ENCODE measurements around the gene FAM83F.

The FAM83F gene

GRCh38 chr22:40027191-40028097 lies 32.7 kb downstream of the FAM83F start:
- no peak overlapping the region for H3K4me3 ChIP-seq (ENCODE audit: low read depth, low read length)
- no peak for DNase-seq (ENCODE audit: low read depth)

GRCh38 chr22:40028098-40028425 lies 33.3 kb downstream of the FAM83F start:
- DNase-seq (ENCODE audit: low read depth): no peak
- H3K4me3 ChIP-seq (ENCODE audit: low read depth, low read length): no peak overlapping the region

GRCh38 chr22:40029189-40029890 lies 34.6 kb downstream of the FAM83F start:
- no peak overlapping the region for H3K4me3 ChIP-seq (ENCODE audit: low read depth, low read length)

GRCh38 chr22:40030026-40030757 lies 35.4 kb downstream of the FAM83F start:
- DNase-seq (ENCODE audit: low read depth): no peak
- no peak overlapping the region for H3K4me3 ChIP-seq (ENCODE audit: low read depth, low read length)

More at GRCh38 chr22:40029189-40029890, 34.6 kb downstream of the FAM83F start:
- no peak for DNase-seq (ENCODE audit: low read depth)

GRCh38 chr22:40030758-40031095 lies 36.0 kb downstream of the FAM83F start:
- DNase-seq (ENCODE audit: low read depth): no peak
- H3K4me3 ChIP-seq (ENCODE audit: low read depth, low read length): no peak overlapping the region

- H3K4me3 ChIP-seq (ENCODE audit: low read depth, low read length): no peak overlapping the region
These were observed 37.2 kb downstream of the FAM83F start for GRCh38 chr22:40031766-40032470.

GRCh38 chr22:40033586-40034380 lies 39.0 kb downstream of the FAM83F start:
- no peak for DNase-seq (ENCODE audit: low read depth)
- no peak overlapping the region for H3K4me3 ChIP-seq (ENCODE audit: low read depth, low read length)

More at GRCh38 chr22:40031766-40032470, 37.2 kb downstream of the FAM83F start:
- peak; percentile 60 for DNase-seq (ENCODE audit: low read depth)

GRCh38 chr22:40035351-40035750 lies 40.6 kb downstream of the FAM83F start:
- no peak overlapping the region for H3K4me3 ChIP-seq (ENCODE audit: low read depth, low read length)
- DNase-seq (ENCODE audit: low read depth): no peak

GRCh38 chr22:40036126-40036525 lies 41.4 kb downstream of the FAM83F start:
- H3K4me3 ChIP-seq (ENCODE audit: low read depth, low read length): no peak overlapping the region
- DNase-seq (ENCODE audit: low read depth): no peak

GRCh38 chr22:40036591-40037225 lies 42.0 kb downstream of the FAM83F start:
- no peak overlapping the region for H3K4me3 ChIP-seq (ENCODE audit: low read depth, low read length)
- no peak for DNase-seq (ENCODE audit: low read depth)

GRCh38 chr22:40037320-40037719 lies 42.6 kb downstream of the FAM83F start:
- DNase-seq (ENCODE audit: low read depth): no peak
- H3K4me3 ChIP-seq (ENCODE audit: low read depth, low read length): no peak overlapping the region

- no peak overlapping the region for H3K4me3 ChIP-seq (ENCODE audit: low read depth, low read length)
- no peak for DNase-seq (ENCODE audit: low read depth)
These were observed 44.8 kb downstream of the FAM83F start for GRCh38 chr22:40039482-40040115.

- DNase-seq (ENCODE audit: low read depth): peak; percentile 96
- H3K4me3 ChIP-seq (ENCODE audit: low read depth, low read length): no peak overlapping the region
These were observed 46.2 kb downstream of the FAM83F start for GRCh38 chr22:40040927-40041326.

- no peak overlapping the region for H3K4me3 ChIP-seq (ENCODE audit: low read depth, low read length)
- DNase-seq (ENCODE audit: low read depth): no peak
These were observed 46.8 kb downstream of the FAM83F start for GRCh38 chr22:40041366-40042137.

- no peak overlapping the region for H3K4me3 ChIP-seq (ENCODE audit: low read depth, low read length)
- DNase-seq (ENCODE audit: low read depth): no peak
These were observed 47.6 kb downstream of the FAM83F start for GRCh38 chr22:40042312-40042711.

GRCh38 chr22:40043081-40043480 lies 48.3 kb downstream of the FAM83F start:
- DNase-seq (ENCODE audit: low read depth): peak; percentile 61
- H3K4me3 ChIP-seq (ENCODE audit: low read depth, low read length): no peak overlapping the region

GRCh38 chr22:40043793-40044101 lies 49.0 kb downstream of the FAM83F start:
- DNase-seq (ENCODE audit: low read depth): no peak
- peak overlapping the region; percentile 79 for H3K4me3 ChIP-seq (ENCODE audit: low read depth, low read length)

Measured in skeletal muscle cell (primary cell).